Measurements from ENCODE around the gene LCE7A. TPM values are rescaled to one million over a fixed set of nuclear protein-coding genes. Genes with fewer than 3 reads are reported as not detected.

Gene LCE7A
- total and polyA plus RNA-seq, 4 donors: not detected

GRCh38 chr1:152866321-152866720 lies 6.5 kb downstream of the LCE7A start:
- H3K27ac ChIP-seq (ENCODE audit: low read depth in 1 of 2, low read length in 2 of 2): no peak overlapping the region
- no peak overlapping the region for H3K4me3 ChIP-seq (ENCODE audit: low read depth in 1 of 3, low read length in 3 of 3)
- no peak overlapping the region for H3K9ac ChIP-seq (ENCODE audit: low read depth in 1 of 2, low read length in 2 of 2)
- no peaks in the 10 kb centered on the region for H3K9me3 ChIP-seq (ENCODE audit: control insufficient read depth in 4 of 4, low read length in 3 of 4)
- TF ChIP-seq GABPA (IDR thresholded peaks at IDR 0.05 in 1 of 2, conservative IDR thresholded peaks at IDR 0.05 in 1 of 2): no peak
- TF ChIP-seq NR2F2 (IDR thresholded peaks at IDR 0.05): no peak
- TF ChIP-seq RAD21 (IDR thresholded peaks at IDR 0.05): no peak
- TF ChIP-seq TAF1 (conservative IDR thresholded peaks at IDR 0.05): no peak
- no peak for TF ChIP-seq FOXA2 (IDR thresholded peaks at IDR 0.05)
- TF ChIP-seq FOXA1 (IDR thresholded peaks at IDR 0.05): no peak
- TF ChIP-seq ATF3 (IDR thresholded peaks at IDR 0.05): no peak
- no peak for TF ChIP-seq EGR1 (IDR thresholded peaks at IDR 0.05; ENCODE audit: low read depth in 2 of 2)
- TF ChIP-seq, protein P1, sequence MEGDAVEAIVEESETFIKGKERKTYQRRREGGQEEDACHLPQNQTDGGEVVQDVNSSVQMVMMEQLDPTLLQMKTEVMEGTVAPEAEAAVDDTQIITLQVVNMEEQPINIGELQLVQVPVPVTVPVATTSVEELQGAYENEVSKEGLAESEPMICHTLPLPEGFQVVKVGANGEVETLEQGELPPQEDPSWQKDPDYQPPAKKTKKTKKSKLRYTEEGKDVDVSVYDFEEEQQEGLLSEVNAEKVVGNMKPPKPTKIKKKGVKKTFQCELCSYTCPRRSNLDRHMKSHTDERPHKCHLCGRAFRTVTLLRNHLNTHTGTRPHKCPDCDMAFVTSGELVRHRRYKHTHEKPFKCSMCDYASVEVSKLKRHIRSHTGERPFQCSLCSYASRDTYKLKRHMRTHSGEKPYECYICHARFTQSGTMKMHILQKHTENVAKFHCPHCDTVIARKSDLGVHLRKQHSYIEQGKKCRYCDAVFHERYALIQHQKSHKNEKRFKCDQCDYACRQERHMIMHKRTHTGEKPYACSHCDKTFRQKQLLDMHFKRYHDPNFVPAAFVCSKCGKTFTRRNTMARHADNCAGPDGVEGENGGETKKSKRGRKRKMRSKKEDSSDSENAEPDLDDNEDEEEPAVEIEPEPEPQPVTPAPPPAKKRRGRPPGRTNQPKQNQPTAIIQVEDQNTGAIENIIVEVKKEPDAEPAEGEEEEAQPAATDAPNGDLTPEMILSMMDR (IDR thresholded peaks at IDR 0.05; ENCODE audit: low read depth, low read length, missing input control): no peak
- no peak for TF ChIP-seq MAX (IDR thresholded peaks at IDR 0.05)
- no peak for TF ChIP-seq JUND (IDR thresholded peaks at IDR 0.05)
- no peak for TF ChIP-seq REST (IDR thresholded peaks at IDR 0.05)
- no peak for TF ChIP-seq YY1 (IDR thresholded peaks at IDR 0.05)
- no peak for TF ChIP-seq HNF4A (conservative IDR thresholded peaks at IDR 0.05)
- no peak for TF ChIP-seq SP1 (IDR thresholded peaks at IDR 0.05)
- WGBS: 83% methylated on average over 2 of the region's 2 CpGs
- H3K27me3 ChIP-seq (ENCODE audit: control insufficient read depth in 4 of 4, insufficient read depth in 4 of 4, low read length in 3 of 4): no peaks in the 10 kb centered on the region
- no peak for DNase-seq (ENCODE audit: low spot score)
- H3K4me1 ChIP-seq (ENCODE audit: control insufficient read depth in 4 of 4, insufficient read depth in 4 of 4, low read length in 3 of 4): no peaks in the 10 kb centered on the region
- H3K36me3 ChIP-seq (ENCODE audit: control insufficient read depth in 4 of 4, insufficient read depth in 3 of 4, low read depth in 1 of 4, low read length in 3 of 4): no peaks in the 10 kb centered on the region

- Histone ChIP-seq H3K27me3 (ENCODE audit: control insufficient read depth in 4 of 4, insufficient read depth in 4 of 4, low read length in 3 of 4) (no peaks in the 10 kb centered on the region), H3K4me3 (ENCODE audit: low read depth in 1 of 3, low read length in 3 of 3) (no peak overlapping the region), H3K27ac (ENCODE audit: low read depth in 1 of 2, low read length in 2 of 2) (no peak overlapping the region), H3K9ac (ENCODE audit: low read depth in 1 of 2, low read length in 2 of 2) (no peak overlapping the region), H3K36me3 (ENCODE audit: control insufficient read depth in 4 of 4, insufficient read depth in 3 of 4, low read depth in 1 of 4, low read length in 3 of 4) (no peaks in the 10 kb centered on the region), H3K4me1 (ENCODE audit: control insufficient read depth in 4 of 4, insufficient read depth in 4 of 4, low read length in 3 of 4) (no peaks in the 10 kb centered on the region), H3K9me3 (ENCODE audit: control insufficient read depth in 4 of 4, low read length in 3 of 4) (no peaks in the 10 kb centered on the region)
- TF ChIP-seq, protein P1 (IDR thresholded peaks at IDR 0.05; ENCODE audit: low read depth, low read length, missing input control): peak; percentile 66
- TF ChIP-seq TAF1 (conservative IDR thresholded peaks at IDR 0.05) (no peak), RAD21 (IDR thresholded peaks at IDR 0.05) (peak; percentile 71 to 80), MAX (IDR thresholded peaks at IDR 0.05) (no peak)
- WGBS: 29% methylated on average over 9 of the region's 9 CpGs
- peak; percentile 67 for DNase-seq (ENCODE audit: low spot score)
Observed at GRCh38 chr1:152869808-152870419, 10.1 kb downstream of the LCE7A start.
